GM21526 (cell line): Measurements from ENCODE around the gene MDP1.
"Not testable (repeated sequence)": the region's sequence is repeated elsewhere in the genome, so short reads cannot be mapped to it uniquely, and the experiment has no call there.

Source experiments
- ATAC-seq: cut with Tn5 transposase; IDR thresholded peaks from one replicate; pipeline ENCODE4 v1.9.1; 2021; ENCODE audit warnings: moderate library complexity; ENCODE audit not compliant: unreplicated experiment, low FRiP score

MDP1 gene

DNA sequence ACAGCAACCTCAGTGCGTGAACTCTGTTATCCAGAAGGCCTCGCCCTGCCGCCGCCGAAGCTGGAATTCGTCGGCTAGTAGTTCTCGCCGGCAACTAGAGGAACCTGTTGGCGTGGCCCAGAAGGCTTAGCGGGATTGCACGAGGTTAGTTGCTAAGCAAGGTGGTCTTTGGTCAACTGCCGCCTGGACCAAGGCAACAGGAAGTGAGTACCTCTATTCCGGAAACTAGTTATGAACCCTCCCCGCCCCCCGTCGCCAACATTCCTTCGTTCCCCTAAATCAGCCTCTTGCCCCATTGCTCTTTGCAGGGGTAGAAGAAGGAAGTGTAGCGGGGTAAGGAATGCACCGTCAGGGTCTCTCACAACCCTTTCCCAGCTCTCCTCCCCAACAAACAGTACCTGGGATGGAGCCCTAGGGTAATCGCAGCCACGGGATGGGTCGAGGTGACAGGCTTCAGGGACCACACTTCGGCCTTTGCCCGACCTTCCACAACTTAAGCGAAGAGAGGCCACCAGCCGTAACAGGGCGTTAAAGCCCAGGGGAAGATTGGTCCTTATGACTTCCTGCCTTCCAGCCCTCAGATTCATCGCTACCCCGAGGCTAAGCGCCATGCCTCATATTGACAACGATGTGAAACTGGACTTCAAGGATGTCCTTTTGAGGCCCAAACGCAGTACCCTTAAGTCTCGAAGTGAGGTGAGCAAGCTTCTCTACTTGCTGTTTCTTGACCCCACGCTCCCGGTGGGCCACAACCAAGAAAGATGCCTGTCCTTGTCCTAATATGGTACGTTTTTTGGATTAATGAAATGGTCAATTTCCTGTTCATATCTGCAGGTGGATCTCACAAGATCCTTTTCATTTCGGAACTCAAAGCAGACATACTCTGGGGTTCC, 17.0 kb upstream of the MDP1 start, which contains the start of gene GMPR2:
TSS of gene GMPR2 (plus strand) at position 285 of the 893 bp plus-strand sequence. CDS start at position 610, 325 bp downstream.
- ATAC-seq, result peak; percentile 45

DNA sequence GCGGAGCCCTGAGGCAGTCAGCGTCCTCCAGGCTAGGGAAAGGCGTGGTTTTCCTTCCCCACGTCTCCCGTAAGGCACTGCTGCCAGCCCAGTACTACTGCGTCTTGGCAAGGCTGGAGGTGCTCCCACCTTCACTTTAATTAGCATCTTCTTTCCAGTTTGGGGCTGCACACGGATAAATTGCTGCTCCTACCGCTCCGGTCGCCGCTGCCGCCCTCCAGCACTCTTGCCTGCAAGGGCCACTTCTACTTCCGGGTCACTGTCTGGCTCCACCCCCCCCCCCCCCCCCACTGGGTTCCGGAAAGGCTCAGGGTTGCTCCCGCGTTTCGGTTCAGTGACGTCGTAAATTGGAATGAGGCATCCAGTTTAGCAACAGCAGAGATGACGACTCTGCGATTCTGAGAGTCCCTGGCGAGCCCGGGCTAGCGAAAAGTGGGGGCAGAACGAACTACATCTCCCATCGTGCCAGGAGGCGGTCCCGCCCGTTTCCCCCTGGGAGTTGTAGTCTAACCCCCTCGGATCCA, 16.3 kb upstream of the MDP1 start, which contains the start of gene NEDD8:
TSS of gene NEDD8 (minus strand) at position 247 of the 524 bp plus-strand sequence. CDS start at position 147, 100 bp downstream.
- peak; percentile 56 for ATAC-seq

DNA sequence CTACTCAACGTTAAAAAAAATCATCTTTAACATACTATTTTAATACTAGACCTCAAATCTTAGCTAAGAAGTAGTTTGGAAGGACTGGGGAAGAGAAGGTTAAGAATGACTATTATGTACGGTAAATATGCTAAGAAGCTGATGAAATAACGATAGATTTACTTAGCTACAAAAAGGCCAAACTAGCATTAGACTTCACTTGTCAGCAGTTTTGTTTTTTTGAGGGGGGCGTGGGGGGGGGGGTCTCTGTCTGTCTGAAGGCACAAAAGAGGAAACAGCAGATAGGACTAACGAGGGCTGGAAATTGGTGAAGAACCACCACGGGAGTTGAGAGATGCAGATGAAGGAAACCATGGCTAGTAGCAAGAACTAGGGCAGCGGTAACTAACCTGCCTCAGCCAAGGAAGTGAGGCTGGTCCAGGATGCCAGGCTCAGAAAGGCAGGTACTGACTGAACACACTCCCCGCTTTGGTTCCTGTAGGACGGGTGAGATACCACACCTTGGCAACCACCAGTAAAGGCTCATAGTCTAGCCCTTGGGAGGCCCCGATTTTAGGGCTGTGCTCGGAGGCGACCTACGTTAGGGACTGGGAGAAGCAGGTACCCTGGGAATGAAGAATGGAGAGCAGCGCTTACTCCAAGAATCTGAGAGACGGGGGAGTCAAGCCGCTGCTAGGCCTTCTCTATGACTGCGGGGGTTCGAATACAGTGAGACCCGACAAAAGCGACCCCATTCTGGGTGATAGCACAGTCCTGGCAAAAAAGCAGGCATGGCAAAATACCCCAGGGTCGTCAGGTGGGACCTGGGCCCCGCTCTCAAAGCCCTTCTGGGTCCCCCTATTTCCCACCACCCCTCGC, 15.6 kb upstream of the MDP1 start:
- peak; percentile 7 for ATAC-seq

DNA sequence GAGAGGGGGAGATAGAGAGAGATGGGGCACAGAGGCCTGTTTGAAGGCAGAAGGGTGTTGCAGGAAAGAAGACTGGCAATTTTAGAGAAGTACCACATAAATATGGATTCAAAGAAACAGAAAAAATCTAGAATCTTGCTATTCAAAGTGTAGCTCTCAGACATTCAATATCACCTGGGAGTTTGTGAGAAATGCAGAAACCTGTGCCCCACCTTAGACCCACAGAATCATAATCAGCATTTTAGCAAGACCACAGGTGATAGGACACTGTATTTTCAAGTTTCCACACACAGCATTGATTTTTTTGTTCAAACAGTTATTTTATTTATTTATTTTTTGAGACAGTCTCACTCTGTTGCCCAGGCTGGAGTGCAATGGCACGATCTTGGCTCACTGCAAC, 13.0 kb upstream of the MDP1 start:
- no peak for ATAC-seq

DNA sequence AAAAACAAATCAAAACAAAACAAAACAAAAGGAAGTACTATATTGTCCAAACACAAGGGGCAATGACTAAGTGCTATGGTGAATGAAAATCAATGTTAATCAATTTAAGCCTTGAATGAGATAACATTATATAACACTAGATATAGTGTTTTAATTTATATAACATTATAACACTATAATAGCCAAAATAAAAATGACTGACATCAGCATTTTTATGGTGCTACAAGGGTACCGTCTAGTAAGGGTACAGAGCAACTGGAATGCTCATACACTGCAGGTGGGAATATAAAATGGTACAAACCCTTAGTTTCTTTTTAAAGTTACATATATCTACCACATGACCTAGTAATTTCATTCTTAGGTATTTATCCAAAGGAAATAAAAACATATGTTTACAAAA, 10.6 kb upstream of the MDP1 start:
- no peak for ATAC-seq

DNA sequence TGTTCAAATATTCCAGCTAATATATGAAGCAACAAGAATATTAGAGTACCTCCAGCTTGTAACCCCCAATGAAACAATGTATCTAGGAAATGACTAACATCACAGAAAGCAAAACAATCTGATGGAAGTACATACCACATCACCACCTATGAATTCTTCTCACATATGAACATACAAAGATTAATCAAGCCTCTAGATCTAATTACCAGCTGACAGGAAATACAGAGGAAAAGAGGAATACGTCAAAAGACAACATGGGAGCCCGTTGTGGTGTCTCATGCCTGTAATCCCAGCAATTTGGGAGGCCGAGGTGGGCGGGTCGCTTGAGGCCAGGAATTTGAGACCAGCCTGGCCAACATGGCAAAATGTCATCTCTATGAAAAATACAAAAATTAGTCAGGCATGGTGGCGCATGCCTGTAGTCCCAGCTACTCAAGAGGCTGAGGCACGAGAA, 8.8 kb upstream of the MDP1 start:
- no peak for ATAC-seq

DNA sequence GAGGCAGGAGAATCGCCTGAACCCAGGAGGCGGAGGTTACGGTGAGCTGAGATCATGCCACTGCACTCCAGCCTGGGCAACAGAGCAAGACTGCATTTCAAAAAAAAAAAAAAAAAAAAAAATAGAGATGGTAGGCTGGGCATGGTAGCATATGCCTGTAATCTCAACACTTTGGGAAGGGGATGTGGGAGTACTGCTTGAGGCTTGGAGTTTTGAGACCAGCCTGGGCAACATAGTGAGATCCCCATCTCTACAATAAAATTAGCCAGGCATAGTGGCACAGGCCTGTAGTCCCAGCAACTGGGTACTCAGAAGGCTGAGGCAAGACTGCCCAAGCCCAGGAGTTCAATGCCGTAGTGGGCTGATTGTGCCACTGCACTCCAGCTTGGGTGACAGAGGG, 7.1 kb upstream of the MDP1 start:
- not testable (repeated sequence) for ATAC-seq

DNA sequence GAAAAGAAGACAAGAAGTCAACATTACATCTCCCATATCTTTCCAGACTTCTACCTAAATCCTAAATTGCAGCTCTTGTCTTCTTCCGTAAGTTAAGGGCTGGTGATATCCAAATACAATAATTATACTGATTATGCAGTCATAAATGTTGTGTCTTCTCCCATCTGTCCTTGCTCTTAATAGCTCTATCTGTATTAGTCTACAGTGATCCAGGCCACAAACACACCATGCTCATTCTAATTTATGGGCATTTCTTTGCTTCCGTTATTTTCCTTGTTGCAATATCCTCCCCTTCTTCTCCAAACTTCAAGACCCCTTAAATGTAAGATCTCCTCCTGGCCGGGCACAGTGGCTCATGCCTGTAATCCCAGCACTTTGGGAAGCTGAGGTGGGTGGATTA, 3.7 kb upstream of the MDP1 start:
- no peak for ATAC-seq

DNA sequence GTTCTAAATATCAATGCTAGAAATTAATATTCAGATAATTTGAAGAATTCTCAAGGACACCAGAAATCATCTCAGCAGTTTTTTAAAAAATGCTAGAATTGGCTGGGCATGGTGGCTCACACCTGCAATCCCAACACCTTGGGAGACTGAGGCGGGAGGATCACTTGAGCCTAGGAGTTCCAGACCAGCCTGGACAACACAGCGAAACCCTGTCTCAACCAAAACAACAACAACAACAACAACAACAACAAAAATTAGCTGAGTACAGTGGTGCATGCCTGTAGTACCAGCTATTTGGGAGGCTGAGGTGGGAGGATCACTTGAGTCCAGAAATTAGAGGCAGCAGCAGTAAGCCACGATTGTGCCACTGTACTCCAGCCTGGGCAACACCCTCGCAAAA, 3.2 kb upstream of the MDP1 start:
- no peak for ATAC-seq

DNA sequence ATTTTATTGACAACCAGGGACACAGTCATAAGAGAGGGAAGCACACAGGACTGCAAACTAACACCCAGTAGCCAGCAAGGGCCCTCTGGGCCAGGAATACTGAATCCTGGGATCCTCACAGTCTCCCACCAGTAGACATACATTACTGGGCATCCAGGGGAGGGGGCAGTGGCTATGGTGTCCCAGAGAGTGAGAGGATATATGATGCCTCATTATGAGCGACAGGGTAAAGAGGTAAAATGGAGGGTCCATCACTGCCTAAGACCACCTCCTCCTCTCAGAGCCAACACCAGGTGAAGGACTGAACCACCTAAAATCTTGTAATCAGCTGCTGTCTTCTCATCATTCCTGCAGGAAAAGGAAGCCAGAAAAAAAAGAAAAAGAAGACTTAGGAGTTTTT, 1.0 kb upstream of the MDP1 start:
- ATAC-seq, result not testable (repeated sequence)

DNA sequence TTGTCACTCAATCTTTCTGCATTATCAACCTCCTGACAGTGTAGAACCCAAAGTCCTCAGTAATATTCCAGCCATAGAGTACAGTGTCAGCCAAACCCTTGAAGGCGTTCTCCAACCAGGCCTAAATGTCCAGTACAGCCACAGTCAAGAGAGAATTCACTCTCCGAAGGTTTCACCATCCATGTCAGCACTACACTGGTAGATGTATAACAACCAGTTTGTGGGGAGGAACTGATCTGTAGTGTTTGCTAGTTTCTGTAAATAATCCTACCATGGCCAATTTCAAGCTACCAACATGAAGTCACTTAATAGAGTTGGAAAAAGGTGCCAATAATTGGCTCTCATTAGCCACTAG, 456 bp upstream of the MDP1 start:
- no peak for ATAC-seq

DNA sequence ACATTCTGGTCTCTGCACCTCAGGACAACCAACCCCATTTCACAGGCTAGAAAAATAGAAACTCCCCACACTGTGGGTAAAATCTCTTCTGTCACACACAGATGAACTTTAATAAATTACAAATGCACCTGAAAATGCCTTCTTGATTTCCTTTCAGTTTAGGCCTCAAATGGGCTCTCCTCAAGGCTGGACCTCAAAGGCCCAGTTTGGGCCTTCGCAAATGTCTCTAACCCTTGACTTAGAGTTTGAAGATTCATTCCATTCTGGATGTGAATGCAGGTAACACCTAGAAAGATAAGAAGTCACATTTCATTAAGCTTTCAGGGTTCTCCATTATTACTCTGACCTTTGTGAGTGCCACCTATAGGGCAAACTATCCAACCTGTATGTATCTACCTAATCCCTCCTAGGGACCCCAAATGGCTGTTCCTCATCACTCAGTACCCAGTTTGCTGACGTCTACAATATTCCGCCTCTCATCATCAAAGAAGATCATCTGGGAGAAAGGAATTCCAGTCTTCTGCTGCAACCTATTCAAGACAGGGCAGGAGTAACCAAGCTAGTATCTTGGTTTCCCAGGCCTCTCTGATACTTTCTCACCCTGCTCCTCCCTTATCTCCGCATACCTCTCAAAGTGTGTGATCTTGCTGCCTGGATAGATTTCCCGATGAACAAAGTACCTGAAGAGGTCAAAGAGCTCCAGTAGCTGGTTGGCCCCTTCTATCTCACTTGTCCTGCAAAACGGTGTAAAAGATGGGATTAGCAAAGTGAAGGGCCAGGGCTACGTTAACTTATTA, 1.8 kb downstream of the MDP1 start:
- no peak for ATAC-seq

DNA sequence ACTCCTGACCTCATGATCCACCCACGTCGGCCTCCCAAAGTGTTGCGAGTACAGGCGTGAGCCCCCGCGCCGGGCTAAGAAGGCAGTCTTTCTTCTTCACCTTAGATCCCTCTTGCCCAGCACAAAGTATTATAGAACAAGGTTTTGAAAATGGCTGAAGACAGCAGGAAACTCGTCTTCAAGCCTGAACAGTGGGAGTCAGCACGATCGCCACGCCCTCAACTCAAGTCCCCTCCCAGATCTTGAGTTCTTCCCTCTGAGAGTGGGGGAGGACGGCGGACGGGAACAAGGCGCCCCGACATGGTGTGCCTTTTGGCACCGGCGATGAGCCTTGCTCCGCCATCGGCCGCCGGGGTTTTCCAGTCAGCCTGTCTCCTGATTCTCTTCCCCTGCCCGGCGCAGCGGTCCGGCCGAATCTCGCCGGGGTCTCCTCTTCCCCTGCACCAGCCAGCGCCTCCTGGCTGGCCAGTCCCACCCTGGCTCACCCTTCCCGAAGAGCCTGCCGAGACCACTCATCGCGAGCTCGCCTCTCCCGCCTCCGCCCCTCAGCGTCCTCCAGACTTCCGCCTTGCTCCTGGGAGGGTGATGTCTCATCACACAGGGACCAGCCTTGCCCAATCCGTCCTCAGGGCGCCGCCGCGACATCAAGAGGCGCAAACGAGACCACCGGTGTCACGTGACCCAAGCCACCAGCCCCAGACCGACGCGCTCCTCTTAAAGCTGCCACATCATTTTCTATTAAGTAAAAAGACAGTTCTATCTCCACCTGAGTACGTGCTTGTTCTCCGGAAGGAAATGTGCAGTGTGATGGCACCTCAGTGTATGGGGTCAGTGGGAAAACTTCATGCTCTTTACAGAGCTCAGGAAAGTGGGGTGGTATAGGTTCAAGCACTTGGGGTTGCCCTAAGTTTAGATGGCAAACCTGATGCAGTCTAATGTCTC, 2.7 kb downstream of the MDP1 start, which contains the start of gene CHMP4A:
TSS of gene CHMP4A (minus strand) at position 565 of the 942 bp plus-strand sequence. CDS start at position 516, 49 bp downstream.
- ATAC-seq, result peak; percentile 77

DNA sequence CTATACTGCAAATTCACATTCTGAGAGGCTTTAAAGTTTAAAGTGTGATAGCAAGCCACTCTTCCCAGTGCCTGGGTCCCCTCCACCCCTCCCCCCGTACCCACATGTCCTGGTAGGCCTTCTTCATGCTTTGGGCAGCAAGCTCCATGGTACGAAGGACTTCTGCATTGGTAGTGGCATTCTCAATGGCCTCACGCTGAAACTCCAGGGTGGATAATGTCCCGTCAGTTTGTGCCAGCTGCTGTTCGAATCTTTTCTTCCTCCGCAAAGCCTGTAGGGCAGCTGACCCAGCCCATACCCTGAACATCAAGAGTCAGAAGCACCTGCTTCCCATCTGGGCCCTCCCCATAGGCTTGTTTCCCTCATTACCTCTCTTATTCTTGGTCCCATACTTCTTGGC, 4.6 kb downstream of the MDP1 start:
- ATAC-seq, result no peak

DNA sequence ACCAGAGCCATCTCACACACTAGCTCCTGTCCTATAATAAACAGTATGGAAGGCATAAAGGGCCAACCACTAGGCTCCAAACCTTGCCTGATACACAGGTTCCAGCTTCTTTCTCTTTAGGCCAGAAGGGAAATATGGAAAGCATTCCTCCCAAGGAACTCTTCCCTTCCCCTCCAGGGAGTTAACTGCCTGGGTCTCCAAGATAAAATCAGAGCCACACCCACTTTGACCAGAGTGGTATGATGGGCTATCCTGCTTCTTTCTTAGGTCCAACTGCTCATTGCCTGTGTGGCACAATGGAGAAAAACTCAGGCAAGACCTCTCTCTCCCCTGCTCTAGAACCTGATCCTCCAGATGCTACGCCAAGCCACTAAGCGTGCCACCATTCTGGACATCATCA, 8.2 kb downstream of the MDP1 start:
- no peak for ATAC-seq

DNA sequence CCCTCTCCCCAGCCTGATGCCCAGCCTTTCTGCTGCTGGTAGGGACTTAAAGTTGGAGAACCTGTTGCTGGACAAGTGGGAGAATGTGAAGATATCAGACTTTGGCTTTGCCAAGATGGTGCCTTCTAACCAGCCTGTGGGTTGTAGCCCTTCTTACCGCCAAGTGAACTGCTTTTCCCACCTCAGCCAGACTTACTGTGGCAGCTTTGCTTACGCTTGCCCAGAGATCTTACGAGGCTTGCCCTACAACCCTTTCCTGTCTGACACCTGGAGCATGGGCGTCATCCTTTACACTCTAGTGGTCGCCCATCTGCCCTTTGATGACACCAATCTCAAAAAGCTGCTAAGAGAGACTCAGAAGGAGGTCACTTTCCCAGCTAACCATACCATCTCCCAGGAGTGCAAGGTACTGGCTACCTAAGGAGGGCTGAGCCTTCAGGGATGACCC, 8.7 kb downstream of the MDP1 start:
- no peak for ATAC-seq

DNA sequence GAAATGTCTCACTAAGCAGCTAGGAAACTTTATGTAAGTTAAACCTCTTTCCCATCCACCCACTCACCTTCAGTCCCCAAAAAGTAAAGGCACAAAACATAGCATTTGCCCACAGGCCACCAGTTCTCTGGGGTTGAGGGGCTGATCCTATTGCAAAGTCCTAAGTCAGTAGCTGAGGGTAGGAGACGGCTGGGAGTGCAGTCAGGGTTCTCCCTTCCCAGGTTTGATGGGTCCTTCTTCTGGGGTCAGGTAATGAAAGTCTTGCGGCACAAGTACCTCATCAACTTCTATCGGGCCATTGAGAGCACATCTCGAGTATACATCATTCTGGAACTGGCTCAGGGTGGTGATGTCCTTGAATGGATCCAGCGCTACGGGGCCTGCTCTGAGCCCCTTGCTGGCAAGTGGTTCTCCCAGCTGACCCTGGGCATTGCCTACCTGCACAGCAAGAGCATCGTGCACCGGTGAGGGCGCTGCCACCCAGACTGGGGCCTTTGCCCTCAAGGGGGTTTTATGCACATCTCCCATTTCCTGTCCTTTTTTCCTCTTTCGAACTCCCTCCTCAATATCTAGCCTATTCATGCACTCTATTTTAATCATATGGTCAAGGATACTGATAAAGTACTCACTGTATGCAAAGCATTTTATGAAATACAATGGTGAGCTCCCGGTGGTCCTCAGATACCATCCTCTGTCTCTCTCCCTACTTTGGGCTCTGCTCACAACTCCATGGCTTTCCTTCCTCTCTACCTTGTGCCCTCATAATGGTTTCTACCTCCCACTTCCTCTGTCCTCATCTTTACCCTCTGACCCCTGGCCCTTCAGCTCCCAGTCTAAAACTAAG, 9.4 kb downstream of the MDP1 start:
- ATAC-seq, result no peak
